ENCODE data around the gene MBD2.
"Not testable (repeated sequence)": the region's sequence is repeated elsewhere in the genome, so short reads cannot be mapped to it uniquely, and the experiment has no call there.

The MBD2 gene

DNA sequence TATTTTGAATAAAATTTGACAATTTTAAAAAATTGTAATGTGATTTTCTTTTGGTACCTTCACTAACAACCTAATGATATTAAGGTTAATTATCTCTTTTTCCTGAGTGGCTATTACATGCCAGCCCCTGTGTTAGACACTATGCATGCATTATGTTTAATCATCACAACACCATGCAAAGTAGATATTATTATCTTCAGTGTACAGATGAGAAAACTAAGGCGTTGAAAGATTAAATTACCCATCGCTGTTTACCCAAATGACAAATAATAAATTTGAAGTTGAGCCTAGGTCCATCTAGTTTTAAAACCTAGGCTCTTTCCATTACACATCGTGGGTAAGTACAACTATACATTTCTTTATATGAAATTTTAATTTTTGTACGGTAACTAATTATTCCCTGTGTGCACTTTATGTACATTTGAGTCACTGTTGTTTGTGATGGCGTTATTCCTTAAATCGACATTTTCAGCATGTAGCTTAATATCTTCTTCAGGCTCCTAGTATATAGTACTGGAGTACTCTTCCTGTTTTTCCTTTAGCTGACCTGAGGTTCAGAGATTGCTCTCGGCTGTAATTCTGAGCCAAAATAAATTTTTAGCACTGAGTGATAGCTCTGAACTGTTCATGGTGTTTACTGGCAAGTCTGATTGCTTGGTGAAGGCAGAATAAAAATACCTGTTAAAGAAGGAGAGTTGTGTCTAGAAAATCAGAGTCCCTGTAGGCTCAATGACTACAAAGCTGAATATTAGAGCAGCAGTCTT is 13.9 kb upstream of the MBD2 start:
- no peak for DNase-seq (ENCODE audit: low read depth in 2 of 2, low spot score in 1 of 2)

DNA sequence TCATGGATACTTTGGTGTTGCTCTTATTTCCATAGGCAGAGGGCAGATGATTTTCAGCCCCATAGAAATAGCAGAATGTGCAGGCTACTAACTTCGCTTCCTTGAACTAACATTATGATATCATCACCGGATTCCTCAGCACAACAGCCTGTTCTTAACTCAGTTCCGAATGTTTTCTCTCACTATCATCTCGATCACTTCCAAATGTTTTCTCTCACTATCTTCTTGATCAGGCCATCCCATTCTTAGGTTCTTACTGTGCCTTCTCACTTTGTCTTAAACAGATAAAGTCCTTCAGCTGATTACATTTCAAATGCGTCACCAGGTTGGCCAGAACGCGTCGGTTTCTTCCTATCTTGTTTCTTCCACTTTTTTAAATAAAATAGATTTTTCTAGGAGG is 11.4 kb upstream of the MBD2 start:
- no peak for DNase-seq (ENCODE audit: low read depth in 2 of 2, low spot score in 1 of 2)

DNA sequence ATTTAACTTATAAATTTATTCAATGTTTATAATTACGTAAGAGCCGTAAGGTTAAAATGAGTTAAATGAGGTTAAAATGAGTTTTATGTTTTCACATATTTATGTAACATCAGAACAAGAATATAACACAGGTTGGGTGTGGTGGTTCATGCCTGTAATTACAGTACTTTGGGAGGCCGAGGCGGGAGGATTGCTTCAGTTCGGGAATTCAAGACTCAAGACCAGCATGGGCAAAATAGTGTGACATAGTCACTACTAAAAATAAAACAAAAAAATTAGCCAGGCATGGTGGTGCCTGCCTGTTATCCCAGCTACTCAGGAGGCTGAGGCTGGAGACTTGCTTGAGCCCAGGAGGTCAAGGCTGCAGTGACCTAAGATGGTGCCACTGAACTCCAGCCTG is 9.3 kb upstream of the MBD2 start:
- no peak for DNase-seq (ENCODE audit: low read depth in 2 of 2, low spot score in 1 of 2)

DNA sequence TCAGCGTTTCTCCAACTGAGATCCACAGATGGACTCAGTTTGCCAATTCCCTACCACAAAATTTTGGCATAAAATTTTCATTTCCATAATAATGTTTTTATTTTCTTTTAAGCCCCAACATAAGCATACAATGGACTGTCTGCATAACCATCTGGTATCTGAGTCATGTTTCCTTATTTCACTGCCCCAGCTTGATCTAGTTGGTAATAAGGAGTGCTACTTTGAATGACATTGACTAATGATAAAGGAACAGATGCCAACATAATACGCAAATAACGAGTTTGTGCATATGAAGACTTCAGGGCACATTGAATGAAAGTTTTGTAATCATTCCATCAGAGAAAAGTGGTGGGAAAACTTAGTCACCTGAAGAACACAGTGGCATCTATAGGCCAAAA is 8.8 kb upstream of the MBD2 start:
- no peak for DNase-seq (ENCODE audit: low read depth in 2 of 2, low spot score in 1 of 2)

DNA sequence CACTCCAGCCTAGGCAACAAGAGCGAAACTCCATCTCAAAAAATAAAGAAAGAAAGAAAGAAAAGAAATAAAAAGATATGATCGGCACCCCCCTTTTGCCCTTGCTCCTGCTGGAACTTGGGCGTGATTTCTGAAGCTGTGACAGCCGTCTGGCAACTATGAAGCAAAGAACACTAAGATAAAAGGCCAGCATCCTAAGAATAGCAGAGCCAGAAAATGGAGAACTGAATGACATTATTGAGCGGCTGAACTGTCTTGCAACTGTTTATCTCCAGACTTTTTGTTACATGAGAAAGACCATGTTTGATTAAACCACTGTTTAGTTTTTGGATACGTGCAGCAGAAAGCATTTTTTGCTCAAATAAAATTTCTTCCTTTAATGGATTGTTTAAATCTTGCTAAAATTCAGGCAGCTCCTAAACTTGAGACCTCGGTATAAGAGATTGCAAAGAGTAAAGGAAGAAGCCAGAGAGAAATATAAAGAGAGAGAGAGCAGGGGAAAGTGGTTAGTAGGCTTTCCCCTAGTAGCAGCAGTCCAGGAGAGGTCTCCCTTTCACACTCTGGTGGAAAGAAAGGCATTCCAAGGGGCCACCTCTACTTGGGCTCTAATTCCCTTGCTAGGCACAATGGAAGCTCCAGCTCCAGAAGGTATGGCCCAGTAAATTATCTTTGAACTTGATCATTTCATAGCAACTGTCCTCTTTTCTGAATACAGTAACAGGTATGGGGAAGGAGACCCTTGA is 8.2 kb upstream of the MBD2 start:
- DNase-seq (ENCODE audit: low read depth in 2 of 2, low spot score in 1 of 2): no peak

DNA sequence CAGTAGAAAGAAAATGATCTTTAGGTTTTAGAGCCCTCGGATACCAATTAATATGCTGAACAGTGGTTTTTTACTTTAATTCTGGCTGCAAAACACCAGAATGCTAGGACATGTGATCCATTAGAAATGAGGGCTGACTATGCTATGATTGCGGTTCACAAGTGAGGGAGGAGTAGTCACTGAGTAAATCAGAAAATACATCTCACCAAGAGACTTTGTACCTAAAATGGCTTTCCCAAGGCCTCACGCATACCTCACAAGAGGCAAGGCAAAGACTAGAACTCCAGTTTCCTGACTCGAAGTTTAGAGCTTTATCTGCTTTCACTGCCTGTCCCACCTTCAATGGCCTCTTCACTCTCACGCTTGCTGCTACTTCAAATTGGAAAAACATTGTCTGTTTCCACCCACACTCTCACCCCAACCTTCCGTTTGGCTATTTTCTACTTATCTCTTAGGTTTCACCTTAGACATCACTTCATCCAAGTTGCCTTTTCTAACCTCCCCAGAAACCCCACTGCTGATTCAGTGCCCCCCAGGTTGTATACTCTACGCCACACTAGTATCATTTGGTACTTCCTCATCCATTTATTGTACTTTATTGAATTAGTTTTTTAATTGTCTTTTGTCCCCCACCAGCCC is 5.1 kb upstream of the MBD2 start:
- no peak for DNase-seq (ENCODE audit: low read depth in 2 of 2, low spot score in 1 of 2)

DNA sequence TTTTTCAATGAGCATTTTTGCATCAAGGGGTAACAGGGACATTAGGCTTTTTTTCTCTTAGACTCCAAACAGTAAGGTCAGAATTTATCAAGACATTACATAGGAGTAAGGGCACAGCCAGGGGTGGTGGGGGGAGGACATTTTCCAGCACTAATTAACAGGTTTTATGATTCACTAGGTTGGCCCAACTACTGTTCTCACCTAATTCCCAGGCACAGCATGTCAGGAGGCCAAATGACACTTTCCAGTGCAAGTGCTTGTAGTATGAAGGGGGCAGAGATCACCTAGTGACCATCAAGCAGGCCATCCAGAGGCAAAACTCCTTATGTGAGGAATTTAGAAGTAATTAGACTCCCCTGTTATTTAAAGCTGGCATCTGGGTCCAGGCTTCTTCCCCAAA is 3.9 kb upstream of the MBD2 start:
- DNase-seq (ENCODE audit: low read depth in 2 of 2, low spot score in 1 of 2): no peak

DNA sequence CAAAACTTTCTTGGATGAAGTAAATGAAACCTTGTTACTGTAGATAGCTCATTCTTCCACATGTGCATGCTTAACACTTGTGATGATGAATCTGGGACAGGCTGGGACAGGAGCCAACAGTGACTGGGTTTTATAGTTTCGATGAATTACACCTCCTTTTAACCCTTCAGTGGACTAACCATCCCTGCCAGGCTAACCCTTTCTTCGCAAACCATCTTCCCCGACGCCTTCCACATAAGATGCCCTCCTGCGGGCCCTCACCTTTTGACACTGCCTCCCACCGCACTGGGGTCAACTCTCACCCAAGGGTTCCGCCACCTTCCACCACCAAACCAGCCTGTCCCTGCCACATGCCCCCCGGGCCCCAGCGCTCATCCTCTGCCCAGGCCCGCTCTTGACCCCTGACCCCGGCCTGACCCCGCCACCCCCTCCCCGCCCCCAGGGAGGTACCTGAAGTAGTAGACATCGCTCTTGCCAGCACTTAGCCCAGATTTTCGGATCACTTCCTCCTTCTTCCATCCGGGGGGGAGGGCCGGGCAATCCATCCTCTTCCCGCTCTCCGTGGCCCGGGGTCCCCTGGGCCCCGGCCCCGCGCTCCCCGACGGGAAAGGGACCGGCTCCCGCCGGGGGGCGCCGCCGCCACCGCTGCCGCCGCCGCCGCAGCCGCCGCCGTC is 764 bp downstream of the MBD2 start:
- DNase-seq (ENCODE audit: low read depth in 2 of 2, low spot score in 1 of 2): no peak

DNA sequence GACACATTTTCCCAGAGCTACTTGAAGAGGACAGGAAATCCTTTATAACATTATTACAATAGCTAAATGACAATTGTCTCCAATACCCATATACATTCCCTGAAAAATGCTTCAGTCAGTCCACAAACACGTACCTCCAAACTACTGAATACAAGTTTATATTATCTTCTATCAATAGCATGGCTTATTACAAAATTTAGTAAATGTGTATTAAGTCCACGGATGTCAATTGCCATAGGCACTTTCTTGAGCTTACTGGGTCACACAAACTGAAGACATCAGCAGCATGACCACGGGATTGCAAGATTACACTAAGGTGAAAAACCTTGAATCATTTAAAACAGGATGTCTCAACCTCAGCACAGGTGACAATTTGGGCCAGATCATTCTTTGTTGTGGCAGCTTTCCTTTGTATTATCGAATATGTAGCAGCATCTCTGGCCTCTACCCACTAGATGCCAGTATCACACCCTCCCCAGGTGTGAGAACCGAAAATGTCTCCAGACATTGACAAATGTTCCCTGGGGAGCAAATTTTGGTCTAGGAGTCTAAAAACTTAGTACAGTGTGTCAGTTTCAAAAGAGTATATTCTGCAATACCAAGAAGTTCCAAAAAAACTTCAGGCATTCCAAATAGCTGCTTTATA is 1.4 kb downstream of the MBD2 start:
- peak; percentile 3 to 13 for DNase-seq (ENCODE audit: low read depth in 2 of 2, low spot score in 1 of 2)

DNA sequence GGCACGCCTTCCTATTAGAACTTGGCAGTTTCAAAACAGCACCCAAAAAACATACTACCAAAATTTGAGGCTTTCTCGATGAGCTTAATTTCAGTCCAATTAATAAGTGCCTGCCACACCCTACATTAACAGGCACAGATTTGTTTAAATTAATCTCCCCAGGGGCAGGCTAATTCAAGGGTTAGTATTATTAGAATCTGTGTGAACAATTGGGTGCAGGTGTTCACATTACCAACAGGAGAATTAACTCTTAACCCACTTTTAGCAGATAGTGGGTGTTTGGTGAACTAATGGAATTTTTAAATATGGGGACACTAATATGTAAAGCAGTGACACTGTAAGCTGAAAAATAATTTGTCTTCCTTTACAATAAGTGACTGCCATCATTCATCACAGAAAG is 4.1 kb downstream of the MBD2 start:
- no peak for DNase-seq (ENCODE audit: low read depth in 2 of 2, low spot score in 1 of 2)

DNA sequence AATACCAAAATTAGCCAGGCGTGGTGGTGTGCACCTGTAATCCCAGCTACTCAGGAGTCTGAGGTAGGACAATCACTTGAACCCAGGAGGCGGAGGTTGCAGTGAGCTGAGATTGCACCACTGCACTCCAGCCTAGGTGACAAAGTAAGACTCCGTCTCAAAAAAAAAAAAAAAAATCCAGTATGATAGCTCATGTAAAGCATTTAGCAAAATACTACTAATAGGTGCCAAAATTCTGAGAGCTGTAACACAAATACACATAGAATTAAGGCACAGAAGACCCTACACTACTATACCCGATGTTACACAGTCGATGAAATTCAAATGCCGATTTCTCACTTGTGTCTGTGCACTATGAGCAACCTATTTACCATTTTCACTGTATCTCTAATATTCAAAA is 5.7 kb downstream of the MBD2 start:
- DNase-seq (ENCODE audit: low read depth in 2 of 2, low spot score in 1 of 2): not testable (repeated sequence)

DNA sequence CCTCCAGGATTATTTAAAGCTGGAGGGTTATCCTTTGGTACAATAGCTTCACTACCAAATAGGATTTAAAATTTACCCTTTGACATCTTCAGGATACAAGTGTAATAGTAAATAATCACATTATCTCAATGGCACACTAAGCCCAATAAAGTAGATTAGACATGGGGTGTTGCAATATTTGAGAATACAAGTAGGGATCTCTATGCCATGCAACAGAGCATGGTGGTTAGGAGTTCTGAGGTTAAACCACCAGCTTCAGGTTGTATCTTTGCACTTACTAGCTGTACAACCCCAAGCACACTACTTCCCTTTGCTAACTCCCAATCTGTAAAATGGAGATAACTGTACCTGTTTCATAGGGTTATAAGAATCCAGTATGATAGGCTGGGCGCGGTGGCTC is 6.2 kb downstream of the MBD2 start:
- DNase-seq (ENCODE audit: low read depth in 2 of 2, low spot score in 1 of 2): no peak

DNA sequence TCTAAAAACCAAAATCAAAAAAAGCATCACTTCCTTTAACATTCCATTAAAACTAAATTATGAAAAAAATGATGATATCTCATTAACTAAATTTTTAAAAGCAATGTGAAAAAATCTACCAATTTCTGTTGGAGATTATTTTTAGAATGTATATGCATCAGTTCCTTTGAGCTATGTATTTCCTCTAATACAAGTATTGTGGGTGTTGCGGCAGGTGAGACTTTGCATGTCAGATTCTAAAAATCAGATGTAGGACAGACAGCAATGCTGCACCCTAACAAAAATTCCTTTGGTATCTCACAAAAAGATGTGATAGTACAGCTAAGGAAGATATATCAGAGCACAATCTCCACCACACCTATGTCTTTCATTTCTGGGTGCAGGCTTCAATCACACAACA is 6.8 kb downstream of the MBD2 start:
- no peak for DNase-seq (ENCODE audit: low read depth in 2 of 2, low spot score in 1 of 2)

DNA sequence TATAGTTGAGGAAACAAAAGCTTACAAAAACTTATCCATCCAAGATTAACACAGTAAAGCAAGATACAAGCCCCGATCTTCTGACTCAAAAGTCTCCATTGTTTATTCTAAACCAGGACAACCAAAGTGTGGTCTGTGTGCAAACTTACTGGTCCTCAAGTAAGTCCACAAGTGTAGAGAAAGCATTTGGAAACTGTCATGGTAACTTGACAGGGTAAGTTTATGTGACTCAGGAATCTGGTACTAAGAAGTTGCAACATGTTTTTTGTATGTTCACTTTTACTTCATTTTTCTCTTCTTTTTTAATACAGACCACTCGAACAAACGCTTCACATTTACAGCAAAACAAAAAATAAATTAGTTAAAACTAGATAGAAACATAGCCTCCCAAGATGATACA is 9.4 kb downstream of the MBD2 start:
- no peak for DNase-seq (ENCODE audit: low read depth in 2 of 2, low spot score in 1 of 2)

DNA sequence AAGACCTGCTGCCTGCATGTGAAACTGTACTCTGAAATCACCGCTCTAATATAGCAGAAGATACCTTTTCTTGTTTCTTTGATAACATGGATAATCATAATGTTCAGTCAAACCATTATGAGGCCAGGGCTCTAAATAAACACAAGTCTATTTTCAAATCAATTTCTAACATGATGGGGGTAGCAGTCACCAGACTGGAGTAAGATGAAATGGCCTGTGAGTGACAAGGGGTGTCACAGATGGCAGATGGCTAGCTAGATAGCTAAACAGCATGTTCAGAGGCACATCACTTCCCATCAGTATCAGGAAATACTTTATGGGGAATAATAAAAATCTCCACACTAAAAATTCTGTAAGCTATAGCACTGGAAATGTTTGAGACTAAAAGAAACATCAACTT is 14.0 kb downstream of the MBD2 start:
- DNase-seq (ENCODE audit: low read depth in 2 of 2, low spot score in 1 of 2): no peak

DNA sequence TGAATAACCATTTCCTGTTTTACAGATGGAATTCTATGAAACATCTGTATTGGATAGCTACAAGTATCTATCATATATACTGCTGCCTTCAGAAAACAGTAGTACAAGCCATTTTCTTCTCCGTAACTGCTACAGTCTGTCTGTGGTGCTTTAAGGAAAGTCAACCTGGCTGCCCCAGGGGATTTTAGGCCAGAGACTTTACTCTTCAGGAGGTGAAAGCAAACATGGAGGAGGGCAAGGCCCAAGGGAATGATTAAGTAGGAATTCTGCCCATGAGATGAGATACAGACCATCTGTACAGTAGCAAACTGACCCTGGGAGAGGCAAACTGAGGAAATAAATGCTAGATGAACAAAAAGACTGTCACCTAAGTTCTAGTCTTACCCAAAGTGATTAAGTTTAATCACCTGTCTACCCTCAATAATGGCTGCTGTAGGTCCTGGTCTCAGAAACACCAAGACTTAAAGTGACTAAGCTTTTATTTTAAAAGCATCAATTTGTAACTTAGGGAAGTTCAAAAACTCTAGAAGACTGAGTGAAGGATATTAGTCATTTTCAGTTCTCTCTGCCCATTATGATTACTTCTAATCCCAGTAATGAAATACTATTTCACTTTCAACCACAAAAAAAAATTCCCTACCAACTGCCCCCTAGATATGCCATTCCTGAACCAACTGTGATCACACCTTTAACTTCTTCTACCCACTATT is 14.8 kb downstream of the MBD2 start:
- DNase-seq (ENCODE audit: low read depth in 2 of 2, low spot score in 1 of 2): no peak

DNA sequence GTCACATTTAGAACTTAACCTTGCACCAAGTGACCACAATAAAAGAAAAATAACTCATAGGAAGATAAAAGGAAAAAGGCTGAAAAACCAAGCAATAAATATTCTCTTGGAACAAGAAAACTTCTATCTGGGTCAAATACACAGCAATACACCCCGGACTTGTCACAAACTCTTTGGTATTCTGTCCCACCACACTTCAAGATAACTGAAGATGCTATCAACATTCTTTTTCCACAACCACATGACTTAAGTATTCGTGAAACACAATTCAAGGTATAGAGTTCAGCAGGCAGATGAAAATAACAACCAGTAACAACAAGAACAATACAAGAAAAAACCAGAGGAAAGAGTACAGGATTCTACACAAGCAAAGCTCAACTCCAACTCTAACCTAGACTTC is 18.0 kb downstream of the MBD2 start:
- DNase-seq (ENCODE audit: low read depth in 2 of 2, low spot score in 1 of 2): no peak

DNA sequence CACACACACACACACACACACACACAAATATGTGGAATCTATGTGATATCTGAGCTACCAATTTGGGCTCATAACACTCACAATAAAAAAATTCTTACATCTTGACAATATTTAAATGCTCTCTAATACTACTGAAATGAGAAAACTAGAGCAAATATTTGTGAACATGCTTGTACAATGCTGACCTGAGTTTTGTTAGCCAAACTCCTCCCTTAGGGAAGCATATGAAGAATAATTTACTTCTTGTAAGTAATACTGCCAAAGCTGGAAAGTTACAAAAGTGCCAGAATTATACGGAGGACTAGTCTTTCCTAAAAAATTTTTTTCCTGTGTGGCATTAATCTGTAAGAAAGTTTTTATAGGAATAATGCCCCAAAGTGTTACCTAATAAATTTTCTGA is 18.5 kb downstream of the MBD2 start:
- DNase-seq (ENCODE audit: low read depth in 2 of 2, low spot score in 1 of 2): no peak

DNA sequence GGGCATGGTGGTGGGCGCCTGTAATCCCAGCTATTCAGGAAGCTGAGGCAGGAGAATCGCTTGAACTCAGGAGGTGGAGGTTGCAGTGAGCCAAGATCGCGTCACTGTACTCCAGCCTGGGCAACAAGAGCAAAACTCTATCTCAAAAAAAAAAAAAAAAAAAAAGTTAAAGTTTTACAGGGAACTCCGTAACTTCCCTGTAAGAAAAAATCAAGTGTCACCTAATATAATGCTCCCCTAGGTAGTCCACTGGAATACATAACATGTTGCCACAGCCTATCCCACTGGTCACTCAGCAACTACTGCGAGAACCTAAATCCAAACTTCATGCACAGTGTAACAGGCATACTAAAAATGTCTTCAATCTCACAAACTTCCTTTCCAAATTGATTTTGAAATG is 19.0 kb downstream of the MBD2 start:
- DNase-seq (ENCODE audit: low read depth in 2 of 2, low spot score in 1 of 2): not testable (repeated sequence)

DNA sequence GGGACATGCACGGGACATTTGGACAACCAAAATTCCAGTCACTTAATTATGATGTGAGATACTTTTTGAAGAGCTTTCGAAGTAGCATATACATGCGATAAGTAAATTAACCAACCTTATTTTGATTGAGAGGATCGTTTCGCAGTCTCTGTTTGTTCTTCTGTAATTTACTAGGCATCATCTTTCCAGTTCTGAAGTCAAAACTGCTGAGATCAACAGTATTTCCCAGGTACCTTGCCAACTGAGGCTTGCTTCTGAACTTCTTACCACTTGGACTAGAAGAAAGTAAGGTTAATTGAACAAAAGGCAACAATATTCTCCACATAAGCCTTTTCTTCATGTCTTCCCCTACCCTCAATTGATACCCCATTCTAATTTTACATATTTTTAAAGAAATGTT is 19.6 kb downstream of the MBD2 start:
- DNase-seq (ENCODE audit: low read depth in 2 of 2, low spot score in 1 of 2): no peak

DNA sequence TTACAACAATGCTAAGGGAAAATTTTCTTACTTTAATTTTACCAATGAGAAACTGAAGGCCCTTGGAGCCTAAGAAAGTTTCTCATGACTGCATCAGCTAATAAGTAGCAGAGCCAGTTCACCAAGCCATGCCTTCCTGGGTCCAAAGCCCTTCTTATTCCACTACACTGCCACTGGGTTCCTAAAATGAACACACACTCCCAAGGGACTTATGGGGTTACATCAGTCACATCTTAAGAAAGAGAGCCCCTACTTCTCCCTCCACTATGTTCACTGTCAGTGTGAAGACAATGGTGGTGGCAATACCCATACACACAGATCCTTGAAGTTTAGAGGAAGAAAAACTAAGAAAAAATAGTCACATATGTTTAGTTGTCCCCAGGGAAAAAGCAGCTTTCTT is 20.6 kb downstream of the MBD2 start:
- no peak for DNase-seq (ENCODE audit: low read depth in 2 of 2, low spot score in 1 of 2)

All from stimulated activated CD8-positive, alpha-beta memory T cell treated with anti-CD3 and anti-CD28 coated beads, Interleukin-4, amount 100 ng/mL, for 1 hour (primary cell).